Choroid plexus epithelial cell (primary cell): ENCODE data around the gene NAA40.

ENCODE experiments used
- DNase-seq: peaks from one replicate; pipeline ENCODE4 v3.0.0-alpha.2; 2010; ENCODE audit warnings: low read depth
- H3K4me3 ChIP-seq: 2 replicates; pipeline ENCODE4 v1.5.1; 2011; ENCODE audit warnings: low read depth, mild to moderate bottlenecking, control low read depth, low read length, moderate library complexity
- TF ChIP-seq, protein P1 (sequence below): conservative IDR thresholded peaks from 2 replicates; pipeline ENCODE4 v1.5.1; 2011; ENCODE audit warnings: low read depth, mild to moderate bottlenecking, control low read depth, inconsistent platforms, low read length, moderate library complexity

NAA40 gene

GRCh38 chr11:63897459-63898146 is 41.2 kb upstream of the NAA40 start:
- TF ChIP-seq, protein P1, sequence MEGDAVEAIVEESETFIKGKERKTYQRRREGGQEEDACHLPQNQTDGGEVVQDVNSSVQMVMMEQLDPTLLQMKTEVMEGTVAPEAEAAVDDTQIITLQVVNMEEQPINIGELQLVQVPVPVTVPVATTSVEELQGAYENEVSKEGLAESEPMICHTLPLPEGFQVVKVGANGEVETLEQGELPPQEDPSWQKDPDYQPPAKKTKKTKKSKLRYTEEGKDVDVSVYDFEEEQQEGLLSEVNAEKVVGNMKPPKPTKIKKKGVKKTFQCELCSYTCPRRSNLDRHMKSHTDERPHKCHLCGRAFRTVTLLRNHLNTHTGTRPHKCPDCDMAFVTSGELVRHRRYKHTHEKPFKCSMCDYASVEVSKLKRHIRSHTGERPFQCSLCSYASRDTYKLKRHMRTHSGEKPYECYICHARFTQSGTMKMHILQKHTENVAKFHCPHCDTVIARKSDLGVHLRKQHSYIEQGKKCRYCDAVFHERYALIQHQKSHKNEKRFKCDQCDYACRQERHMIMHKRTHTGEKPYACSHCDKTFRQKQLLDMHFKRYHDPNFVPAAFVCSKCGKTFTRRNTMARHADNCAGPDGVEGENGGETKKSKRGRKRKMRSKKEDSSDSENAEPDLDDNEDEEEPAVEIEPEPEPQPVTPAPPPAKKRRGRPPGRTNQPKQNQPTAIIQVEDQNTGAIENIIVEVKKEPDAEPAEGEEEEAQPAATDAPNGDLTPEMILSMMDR, result no peak
- no peak for DNase-seq
- no peak overlapping the region for H3K4me3 ChIP-seq

DNA sequence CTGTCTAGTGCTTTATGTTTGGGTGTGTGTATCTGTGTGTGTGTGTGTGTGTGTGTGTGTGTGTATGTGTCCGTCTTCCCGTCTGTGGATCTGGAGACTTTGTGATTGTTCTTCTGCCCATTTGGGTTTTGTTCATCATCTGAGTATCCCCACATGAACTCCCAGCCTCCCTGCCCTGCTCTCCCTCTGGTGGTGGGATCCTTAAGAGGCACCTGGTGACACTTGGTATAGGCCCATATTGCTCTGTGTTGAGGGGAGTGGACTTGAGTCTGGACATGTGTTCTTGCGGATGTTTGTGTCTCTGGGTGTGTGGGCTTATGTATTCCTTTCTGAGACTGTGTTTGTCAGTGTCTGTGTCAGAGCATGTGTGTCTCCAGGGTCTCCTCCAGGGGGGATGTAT is 37.1 kb upstream of the NAA40 start:
- no peak overlapping the region for H3K4me3 ChIP-seq
- TF ChIP-seq, protein P1, result peak; percentile 77
- peak; percentile 62 for DNase-seq

GRCh38 chr11:63903884-63904283 is 34.9 kb upstream of the NAA40 start:
- TF ChIP-seq, protein P1, result no peak
- DNase-seq, result no peak
- no peak overlapping the region for H3K4me3 ChIP-seq

DNA sequence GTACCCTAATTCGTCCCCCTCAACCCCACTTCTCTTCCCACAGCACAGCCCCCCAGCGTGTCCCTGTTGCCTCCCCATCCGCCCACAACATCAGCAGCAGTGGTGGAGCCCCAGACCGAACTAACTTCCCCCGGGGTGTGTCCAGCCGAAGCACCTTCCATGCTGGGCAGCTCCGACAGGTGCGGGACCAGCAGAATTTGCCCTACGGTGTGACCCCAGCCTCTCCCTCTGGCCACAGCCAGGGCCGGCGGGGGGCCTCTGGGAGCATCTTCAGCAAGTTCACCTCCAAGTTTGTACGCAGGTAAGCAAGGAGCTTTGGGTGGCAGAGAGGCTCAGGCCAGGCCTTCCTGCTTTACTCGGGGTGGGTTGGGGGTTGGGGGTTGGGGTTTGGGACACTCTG is 34.1 kb upstream of the NAA40 start:
- TF ChIP-seq, protein P1, result no peak
- no peak overlapping the region for H3K4me3 ChIP-seq
- DNase-seq, result no peak

- H3K4me3 ChIP-seq, result no peak overlapping the region
- DNase-seq, result no peak
- TF ChIP-seq, protein P1, result no peak
These were observed 33.6 kb upstream of the NAA40 start for GRCh38 chr11:63905179-63905578.

DNA sequence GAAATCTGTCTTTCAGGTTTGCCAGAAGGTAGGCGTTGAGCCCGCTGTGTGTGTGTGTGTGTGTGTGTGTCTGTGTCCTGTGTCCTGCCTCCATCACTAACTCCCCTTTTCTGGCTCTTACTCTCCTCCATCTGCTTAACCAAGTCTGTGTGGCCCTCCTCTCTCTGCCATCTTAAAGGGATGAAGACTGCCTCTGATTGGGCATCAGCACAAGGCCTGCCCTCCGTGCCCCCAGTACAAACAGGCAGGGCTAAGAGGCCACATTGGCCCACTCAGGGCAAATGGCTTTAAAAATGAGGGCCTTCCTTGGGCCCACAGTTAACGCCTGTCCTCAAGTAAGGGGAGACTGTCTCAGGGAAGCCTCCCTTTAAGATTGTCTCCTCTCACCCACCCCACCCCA is 32.7 kb upstream of the NAA40 start:
- H3K4me3 ChIP-seq, result no peak overlapping the region
- TF ChIP-seq, protein P1, result no peak
- DNase-seq, result no peak

GRCh38 chr11:63906585-63906984 is 32.2 kb upstream of the NAA40 start:
- TF ChIP-seq, protein P1, result peak; percentile 50
- no peak overlapping the region for H3K4me3 ChIP-seq
- DNase-seq, result peak; percentile 55
